Measurements from ENCODE around the gene ATXN1. TPM values are rescaled to one million over a fixed set of nuclear protein-coding genes. Genes with fewer than 3 reads are reported as not detected.
"Not testable (repeated sequence)": the region's sequence is repeated elsewhere in the genome, so short reads cannot be mapped to it uniquely, and the experiment has no call there.

ATXN1 gene
- total RNA-seq, 4 donors from 2014 or later = 48.7 to 166 (median 105) TPM

GRCh38 chr6:16468991-16469615 is 292.2 kb downstream of the ATXN1 start:
- Histone ChIP-seq H3K4me1 (peaks cover 0 to 9% (median 4%) of the 10 kb centered on the region in 4 donors), H3K36me3 (no peaks in the 10 kb centered on the region), H3K4me3 (no peak overlapping the region), H3K9me3 (no peaks in the 10 kb centered on the region), H3K27me3 (no peaks in the 10 kb centered on the region), H3K27ac (no peak overlapping the region)
- no peak for TF ChIP-seq POLR2A (IDR thresholded peaks at IDR 0.05)
- TF ChIP-seq EP300 (IDR thresholded peaks at IDR 0.05; ENCODE audit: low read depth) = no peak
- TF ChIP-seq CTCF (IDR thresholded peaks at IDR 0.05) = no peak
- TF ChIP-seq POLR2AphosphoS5 (IDR thresholded peaks at IDR 0.05) = no peak
- no peak for DNase-seq
- in situ Hi-C loops (cut with MboI; ENCODE audit: low pct_ligation_motif_present in 1 of 4, low pct_unique_long_range_greater_than_20kb in 1 of 4, low sequenced_read_pairs in 3 of 4) = no loop called here
- intact Hi-C loops (cut with DNase I; ENCODE audit: low total_unique reads) = no loop called here
- WGBS, 2 donors (ENCODE audit: low coverage in 1 of 2) = 97 to 100% methylated on average over 1 of the region's 1 CpG

GRCh38 chr6:16466800-16467553 is 294.3 kb downstream of the ATXN1 start:
- 84 to 90% methylated on average over 5 to 13 of the region's 13 CpGs for WGBS, 2 donors (ENCODE audit: low coverage in 1 of 2)
- H3K9me3 ChIP-seq = no peaks in the 10 kb centered on the region
- H3K4me3 ChIP-seq = no peak overlapping the region
- TF ChIP-seq EP300 (IDR thresholded peaks at IDR 0.05; ENCODE audit: low read depth) = no peak
- no peak for TF ChIP-seq POLR2A (IDR thresholded peaks at IDR 0.05)
- TF ChIP-seq CTCF (IDR thresholded peaks at IDR 0.05) = no peak
- no peak for TF ChIP-seq POLR2AphosphoS5 (IDR thresholded peaks at IDR 0.05)
- no peaks in the 10 kb centered on the region for H3K27me3 ChIP-seq
- peaks cover 0 to 1% (median 0%) of the 10 kb centered on the region in 4 donors for H3K4me1 ChIP-seq
- no peak for DNase-seq
- no peaks in the 10 kb centered on the region for H3K36me3 ChIP-seq
- in situ Hi-C loops (cut with MboI; ENCODE audit: low pct_ligation_motif_present in 1 of 4, low pct_unique_long_range_greater_than_20kb in 1 of 4, low sequenced_read_pairs in 3 of 4) (no loop called here), intact Hi-C loops (cut with DNase I; ENCODE audit: low total_unique reads) (no loop called here)
- no peak overlapping the region for H3K27ac ChIP-seq

GRCh38 chr6:16464045-16464444 is 297.2 kb downstream of the ATXN1 start:
- DNase-seq = no peak
- no peak for TF ChIP-seq POLR2AphosphoS5 (IDR thresholded peaks at IDR 0.05)
- TF ChIP-seq EP300 (IDR thresholded peaks at IDR 0.05; ENCODE audit: low read depth) = no peak
- no peak for TF ChIP-seq POLR2A (IDR thresholded peaks at IDR 0.05)
- no peak for TF ChIP-seq CTCF (IDR thresholded peaks at IDR 0.05)

DNA sequence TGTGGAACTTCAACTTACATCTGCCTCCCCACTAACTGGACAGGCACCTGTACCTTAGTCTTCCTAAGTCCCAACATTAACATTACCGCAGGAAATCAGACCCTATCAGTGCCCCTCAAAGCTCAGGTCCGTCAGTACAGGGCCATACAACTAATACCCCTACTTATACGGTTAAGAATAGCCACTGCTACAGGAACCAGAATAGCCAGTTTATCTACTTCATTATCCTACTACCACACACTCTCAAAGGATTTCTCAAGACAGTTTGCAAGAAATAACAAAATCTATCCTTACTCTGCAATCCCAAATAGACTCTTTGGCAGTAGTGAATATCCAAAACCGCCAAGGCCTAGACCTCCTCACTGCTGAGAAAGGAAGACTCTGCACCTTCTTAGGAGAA is 298.0 kb downstream of the ATXN1 start:
- WGBS, 2 donors (ENCODE audit: low coverage in 1 of 2) = 94 to 100% methylated on average over 3 to 4 of the region's 4 CpGs
- H3K4me1 ChIP-seq; H3K9me3 ChIP-seq; in situ Hi-C loops (cut with MboI; ENCODE audit: low pct_ligation_motif_present in 1 of 4, low pct_unique_long_range_greater_than_20kb in 1 of 4, low sequenced_read_pairs in 3 of 4); H3K4me3 ChIP-seq; H3K36me3 ChIP-seq; intact Hi-C loops (cut with DNase I; ENCODE audit: low total_unique reads); H3K27me3 ChIP-seq; DNase-seq; H3K27ac ChIP-seq: not testable (repeated sequence)

More at GRCh38 chr6:16464045-16464444, 297.2 kb downstream of the ATXN1 start:
- no peaks in the 10 kb centered on the region for H3K9me3 ChIP-seq
- H3K36me3 ChIP-seq = no peaks in the 10 kb centered on the region
- no peaks in the 10 kb centered on the region for H3K27me3 ChIP-seq
- intact Hi-C loops (cut with DNase I; ENCODE audit: low total_unique reads) = no loop called here
- no peaks in the 10 kb centered on the region for H3K4me1 ChIP-seq
- 96% methylated on average over 3 of the region's 3 CpGs; no CpG with 5 or more reads in 1 of the 2 donors for WGBS, 2 donors (ENCODE audit: low coverage in 1 of 2)
- in situ Hi-C loops (cut with MboI; ENCODE audit: low pct_ligation_motif_present in 1 of 4, low pct_unique_long_range_greater_than_20kb in 1 of 4, low sequenced_read_pairs in 3 of 4) = no loop called here
- H3K27ac ChIP-seq = no peak overlapping the region
- no peak overlapping the region for H3K4me3 ChIP-seq

Measured in transverse colon (tissue), 4 donors.